Neural cell (in vitro differentiated cells): ENCODE measurements around the gene DNAJB2. TPM values are rescaled to one million over a fixed set of nuclear protein-coding genes. Genes with fewer than 3 reads are reported as not detected.

Source experiments
- H2AFZ ChIP-seq: fragments of 200-600, 300-800 bp; sonication (generic), shearing (Covaris generic); 2 replicates; pipeline ENCODE4 v1.6.0; 2014; ENCODE audit warnings: low read depth, mild to moderate bottlenecking, antibody characterized with exemption, low read length, moderate library complexity
- H3F3A ChIP-seq: fragments of 200-600 bp; shearing (Covaris generic); 2 replicates; pipeline ENCODE4 v1.6.1; 2016; ENCODE audit warnings: mild to moderate bottlenecking, moderate library complexity, mixed read lengths, antibody characterized with exemption, low read length; ENCODE audit not compliant: insufficient read depth, poor library complexity, severe bottlenecking
- H3K27ac ChIP-seq: fragments of 200-600, 300-800 bp; sonication (generic), shearing (Covaris generic); 2 replicates; pipeline ENCODE4 v1.5.1; 2014; ENCODE audit warnings: mild to moderate bottlenecking, low read length, moderate library complexity
- H3K27me3 ChIP-seq: fragments of 300-800, 200-600 bp; sonication (generic), shearing (Covaris generic); 2 replicates; pipeline ENCODE4 v1.6.0; 2014; ENCODE audit warnings: mild to moderate bottlenecking, low read depth, low read length, moderate library complexity; ENCODE audit not compliant: insufficient read depth
- H3K36me3 ChIP-seq: fragments of 300-800, 200-600 bp; sonication (generic), shearing (Covaris generic); 2 replicates; pipeline ENCODE4 v1.5.1; 2014; ENCODE audit warnings: mild to moderate bottlenecking, antibody characterized with exemption, low read length, moderate library complexity; ENCODE audit not compliant: insufficient read depth
- H3K4me2 ChIP-seq: fragments of 300-800, 200-600 bp; sonication (generic), shearing (Covaris generic); 2 replicates; pipeline ENCODE4 v1.6.0; 2014; ENCODE audit warnings: mild to moderate bottlenecking, low read length
- H3K4me3 ChIP-seq: fragments of 300-800, 200-600 bp; sonication (generic), shearing (Covaris generic); 2 replicates; pipeline ENCODE4 v1.5.1; 2014; ENCODE audit warnings: mild to moderate bottlenecking, low read length, moderate library complexity
- H3K79me2 ChIP-seq: fragments of 200-600 bp; shearing (Covaris generic); replicated peaks from 2 replicates; pipeline ENCODE4 v1.6.0; 2014; ENCODE audit warnings: mild to moderate bottlenecking, low read length, moderate library complexity; ENCODE audit not compliant: insufficient read depth
- H3K9ac ChIP-seq: fragments of 300-800, 200-600 bp; sonication (generic), shearing (Covaris generic); 2 replicates; pipeline ENCODE4 v1.6.1; 2016; ENCODE audit warnings: mild to moderate bottlenecking, low read length, mixed read lengths
- H3K9me2 ChIP-seq: fragments of 200-600 bp; shearing (Covaris generic); 2 replicates; pipeline ENCODE4 v1.6.1; 2016; ENCODE audit warnings: mild to moderate bottlenecking, low read length, mixed read lengths; ENCODE audit not compliant: insufficient read depth
- H3K9me3 ChIP-seq: fragments of 200-600, 300-800 bp; sonication (generic), shearing (Covaris generic); 2 replicates; pipeline ENCODE4 v1.6.1; 2016; ENCODE audit warnings: mild to moderate bottlenecking, mixed run types, low read length, moderate library complexity, mixed read lengths
- H4K20me1 ChIP-seq: fragments of 200-600 bp; shearing (Covaris generic); 2 replicates; pipeline ENCODE4 v1.6.1; 2016; ENCODE audit warnings: mild to moderate bottlenecking, mixed run types; ENCODE audit not compliant: insufficient read depth
- CTCF ChIP-seq: fragments of 450-650 bp; IDR thresholded peaks from 2 replicates; pipeline ENCODE4 v1.5.1; 2014; ENCODE audit warnings: antibody characterized with exemption, mild to moderate bottlenecking, moderate library complexity; ENCODE audit not compliant: poor library complexity, severe bottlenecking
- EP300 ChIP-seq: fragments of 450-650 bp; conservative IDR thresholded peaks from 2 replicates; pipeline ENCODE4 v1.6.1; 2014; ENCODE audit warnings: antibody characterized with exemption, mild to moderate bottlenecking, moderate library complexity; ENCODE audit not compliant: poor library complexity, severe bottlenecking
- EZH2 ChIP-seq: fragments of 200-600, 300-800 bp; shearing (Covaris generic), sonication (generic); IDR thresholded peaks from 2 replicates; pipeline ENCODE4 v1.6.1; 2014; ENCODE audit warnings: antibody characterized with exemption, low read length, borderline replicate concordance, mild to moderate bottlenecking; ENCODE audit not compliant: insufficient read depth, poor library complexity, severe bottlenecking
- MXI1 ChIP-seq: fragments of 450-650 bp; conservative IDR thresholded peaks from 2 replicates; pipeline ENCODE4 v1.6.1; 2014; ENCODE audit warnings: antibody characterized with exemption, mild to moderate bottlenecking; ENCODE audit not compliant: poor library complexity, severe bottlenecking
- POLR2AphosphoS5 ChIP-seq: IDR thresholded peaks from 2 replicates; pipeline ENCODE4 v1.6.1; 2012
- RAD21 ChIP-seq: fragments of 450-650 bp; conservative IDR thresholded peaks from 2 replicates; pipeline ENCODE4 v1.6.1; 2014; ENCODE audit warnings: antibody characterized with exemption, mild to moderate bottlenecking, moderate library complexity
- REST ChIP-seq: IDR thresholded peaks from 2 replicates; pipeline ENCODE4 v1.6.1; 2012; ENCODE audit warnings: borderline replicate concordance
- SMC3 ChIP-seq: fragments of 450-650 bp; conservative IDR thresholded peaks from 2 replicates; pipeline ENCODE4 v1.6.1; 2014; ENCODE audit warnings: antibody characterized with exemption, mild to moderate bottlenecking, moderate library complexity; ENCODE audit not compliant: poor library complexity
- TAF1 ChIP-seq: IDR thresholded peaks from 2 replicates; pipeline ENCODE4 v1.6.1; 2012; ENCODE audit warnings: low read depth
- polyA plus RNA-seq: library from polyadenylated mRNA; depleted of rRNA; stranded (reverse); fragments of >200 nt; gene quantifications from 2 replicates; pipeline ENCODE4 v1.2.3, GENCODE V29; 2014

DNAJB2 gene
- polyA plus RNA-seq, 1 donor from 2014 or later, result 145 TPM

GRCh38 chr2:219304223-219304622, 25.1 kb downstream of the DNAJB2 start:
- Histone ChIP-seq H3K9me3 (no peaks in the 10 kb centered on the region), H3K9me2 (no peaks in the 10 kb centered on the region), H3K79me2 (no peaks in the 10 kb centered on the region), H3K27ac (no peak overlapping the region), H3K4me2 (no peak overlapping the region), H3K9ac (no peak overlapping the region), H3K4me3 (no peak overlapping the region), H3F3A (no peaks in the 10 kb centered on the region), H3K36me3 (no peaks in the 10 kb centered on the region), H3K27me3 (peaks cover 9% of the 10 kb centered on the region), H4K20me1 (no peaks in the 10 kb centered on the region), H2AFZ (no peak overlapping the region)
- TF ChIP-seq SMC3 (no peak), EP300 (no peak), TAF1 (no peak), REST (no peak), RAD21 (no peak), CTCF (no peak), EZH2 (no peak), MXI1 (no peak), POLR2AphosphoS5 (no peak)

- H3K9ac ChIP-seq, result no peak overlapping the region
- peaks cover 16% of the 10 kb centered on the region for H3K27me3 ChIP-seq
Observed at GRCh38 chr2:219306047-219306446, 26.9 kb downstream of the DNAJB2 start.

More at GRCh38 chr2:219306047-219306446, 26.9 kb downstream of the DNAJB2 start:
- H3K36me3 ChIP-seq, result no peaks in the 10 kb centered on the region
- no peaks in the 10 kb centered on the region for H3F3A ChIP-seq
- no peak overlapping the region for H3K27ac ChIP-seq
- TF ChIP-seq POLR2AphosphoS5 (no peak), RAD21 (no peak), TAF1 (no peak), REST (no peak), MXI1 (no peak), SMC3 (no peak), CTCF (no peak), EZH2 (no peak), EP300 (no peak)
- H4K20me1 ChIP-seq, result no peaks in the 10 kb centered on the region
- no peaks in the 10 kb centered on the region for H3K9me2 ChIP-seq
- no peak overlapping the region for H2AFZ ChIP-seq
- no peak overlapping the region for H3K4me3 ChIP-seq
- no peaks in the 10 kb centered on the region for H3K79me2 ChIP-seq
- H3K4me2 ChIP-seq, result no peak overlapping the region
- H3K9me3 ChIP-seq, result no peaks in the 10 kb centered on the region
